Neural cell (in vitro differentiated cells): ENCODE measurements around the gene MKKS. TPM values are rescaled to one million over a fixed set of nuclear protein-coding genes. Genes with fewer than 3 reads are reported as not detected.
"Not testable (repeated sequence)": the region's sequence is repeated elsewhere in the genome, so short reads cannot be mapped to it uniquely, and the experiment has no call there.

ENCODE experiments used
- H2AFZ ChIP-seq: fragments of 200-600, 300-800 bp; sonication (generic), shearing (Covaris generic); 2 replicates; pipeline ENCODE4 v1.6.0; 2014; ENCODE audit warnings: low read depth, mild to moderate bottlenecking, antibody characterized with exemption, low read length, moderate library complexity
- H3F3A ChIP-seq: fragments of 200-600 bp; shearing (Covaris generic); 2 replicates; pipeline ENCODE4 v1.6.1; 2016; ENCODE audit warnings: mild to moderate bottlenecking, moderate library complexity, mixed read lengths, antibody characterized with exemption, low read length; ENCODE audit not compliant: insufficient read depth, poor library complexity, severe bottlenecking
- H3K27ac ChIP-seq: fragments of 200-600, 300-800 bp; sonication (generic), shearing (Covaris generic); 2 replicates; pipeline ENCODE4 v1.5.1; 2014; ENCODE audit warnings: mild to moderate bottlenecking, low read length, moderate library complexity
- H3K27me3 ChIP-seq: fragments of 300-800, 200-600 bp; sonication (generic), shearing (Covaris generic); 2 replicates; pipeline ENCODE4 v1.6.0; 2014; ENCODE audit warnings: mild to moderate bottlenecking, low read depth, low read length, moderate library complexity; ENCODE audit not compliant: insufficient read depth
- H3K36me3 ChIP-seq: fragments of 300-800, 200-600 bp; sonication (generic), shearing (Covaris generic); 2 replicates; pipeline ENCODE4 v1.5.1; 2014; ENCODE audit warnings: mild to moderate bottlenecking, antibody characterized with exemption, low read length, moderate library complexity; ENCODE audit not compliant: insufficient read depth
- H3K4me2 ChIP-seq: fragments of 300-800, 200-600 bp; sonication (generic), shearing (Covaris generic); 2 replicates; pipeline ENCODE4 v1.6.0; 2014; ENCODE audit warnings: mild to moderate bottlenecking, low read length
- H3K4me3 ChIP-seq: fragments of 300-800, 200-600 bp; sonication (generic), shearing (Covaris generic); 2 replicates; pipeline ENCODE4 v1.5.1; 2014; ENCODE audit warnings: mild to moderate bottlenecking, low read length, moderate library complexity
- H3K79me2 ChIP-seq: fragments of 200-600 bp; shearing (Covaris generic); replicated peaks from 2 replicates; pipeline ENCODE4 v1.6.0; 2014; ENCODE audit warnings: mild to moderate bottlenecking, low read length, moderate library complexity; ENCODE audit not compliant: insufficient read depth
- H3K9ac ChIP-seq: fragments of 300-800, 200-600 bp; sonication (generic), shearing (Covaris generic); 2 replicates; pipeline ENCODE4 v1.6.1; 2016; ENCODE audit warnings: mild to moderate bottlenecking, low read length, mixed read lengths
- H3K9me2 ChIP-seq: fragments of 200-600 bp; shearing (Covaris generic); 2 replicates; pipeline ENCODE4 v1.6.1; 2016; ENCODE audit warnings: mild to moderate bottlenecking, low read length, mixed read lengths; ENCODE audit not compliant: insufficient read depth
- H3K9me3 ChIP-seq: fragments of 200-600, 300-800 bp; sonication (generic), shearing (Covaris generic); 2 replicates; pipeline ENCODE4 v1.6.1; 2016; ENCODE audit warnings: mild to moderate bottlenecking, mixed run types, low read length, moderate library complexity, mixed read lengths
- H4K20me1 ChIP-seq: fragments of 200-600 bp; shearing (Covaris generic); 2 replicates; pipeline ENCODE4 v1.6.1; 2016; ENCODE audit warnings: mild to moderate bottlenecking, mixed run types; ENCODE audit not compliant: insufficient read depth
- EP300 ChIP-seq: fragments of 450-650 bp; conservative IDR thresholded peaks from 2 replicates; pipeline ENCODE4 v1.6.1; 2014; ENCODE audit warnings: antibody characterized with exemption, mild to moderate bottlenecking, moderate library complexity; ENCODE audit not compliant: poor library complexity, severe bottlenecking
- EZH2 ChIP-seq: fragments of 200-600, 300-800 bp; shearing (Covaris generic), sonication (generic); IDR thresholded peaks from 2 replicates; pipeline ENCODE4 v1.6.1; 2014; ENCODE audit warnings: antibody characterized with exemption, low read length, borderline replicate concordance, mild to moderate bottlenecking; ENCODE audit not compliant: insufficient read depth, poor library complexity, severe bottlenecking
- MXI1 ChIP-seq: fragments of 450-650 bp; conservative IDR thresholded peaks from 2 replicates; pipeline ENCODE4 v1.6.1; 2014; ENCODE audit warnings: antibody characterized with exemption, mild to moderate bottlenecking; ENCODE audit not compliant: poor library complexity, severe bottlenecking
- POLR2AphosphoS5 ChIP-seq: IDR thresholded peaks from 2 replicates; pipeline ENCODE4 v1.6.1; 2012
- RAD21 ChIP-seq: fragments of 450-650 bp; conservative IDR thresholded peaks from 2 replicates; pipeline ENCODE4 v1.6.1; 2014; ENCODE audit warnings: antibody characterized with exemption, mild to moderate bottlenecking, moderate library complexity
- REST ChIP-seq: IDR thresholded peaks from 2 replicates; pipeline ENCODE4 v1.6.1; 2012; ENCODE audit warnings: borderline replicate concordance
- SMC3 ChIP-seq: fragments of 450-650 bp; conservative IDR thresholded peaks from 2 replicates; pipeline ENCODE4 v1.6.1; 2014; ENCODE audit warnings: antibody characterized with exemption, mild to moderate bottlenecking, moderate library complexity; ENCODE audit not compliant: poor library complexity
- TAF1 ChIP-seq: IDR thresholded peaks from 2 replicates; pipeline ENCODE4 v1.6.1; 2012; ENCODE audit warnings: low read depth
- polyA plus RNA-seq: library from polyadenylated mRNA; depleted of rRNA; stranded (reverse); fragments of >200 nt; gene quantifications from 2 replicates; pipeline ENCODE4 v1.2.3, GENCODE V29; 2014
- TF ChIP-seq, protein P1 (sequence below): fragments of 450-650 bp; IDR thresholded peaks from 2 replicates; pipeline ENCODE4 v1.5.1; 2014; ENCODE audit warnings: antibody characterized with exemption, mild to moderate bottlenecking, moderate library complexity; ENCODE audit not compliant: poor library complexity, severe bottlenecking

MKKS gene
- polyA plus RNA-seq, 1 donor from 2014 or later, result 28.0 TPM

- Histone ChIP-seq H3F3A (no peaks in the 10 kb centered on the region), H3K27me3 (no peaks in the 10 kb centered on the region), H3K4me3 (no peak overlapping the region), H3K4me2 (no peak overlapping the region), H3K79me2 (peaks cover 4% of the 10 kb centered on the region), H3K36me3 (no peaks in the 10 kb centered on the region), H3K9ac (no peak overlapping the region), H4K20me1 (no peaks in the 10 kb centered on the region), H3K9me2 (no peaks in the 10 kb centered on the region), H3K9me3 (no peaks in the 10 kb centered on the region), H3K27ac (no peak overlapping the region), H2AFZ (no peak overlapping the region)
- TF ChIP-seq REST, result no peak
- TF ChIP-seq SMC3, result no peak
- no peak for TF ChIP-seq POLR2AphosphoS5
- TF ChIP-seq EP300, result no peak
- TF ChIP-seq RAD21, result no peak
- no peak for TF ChIP-seq EZH2
- TF ChIP-seq, protein P1, sequence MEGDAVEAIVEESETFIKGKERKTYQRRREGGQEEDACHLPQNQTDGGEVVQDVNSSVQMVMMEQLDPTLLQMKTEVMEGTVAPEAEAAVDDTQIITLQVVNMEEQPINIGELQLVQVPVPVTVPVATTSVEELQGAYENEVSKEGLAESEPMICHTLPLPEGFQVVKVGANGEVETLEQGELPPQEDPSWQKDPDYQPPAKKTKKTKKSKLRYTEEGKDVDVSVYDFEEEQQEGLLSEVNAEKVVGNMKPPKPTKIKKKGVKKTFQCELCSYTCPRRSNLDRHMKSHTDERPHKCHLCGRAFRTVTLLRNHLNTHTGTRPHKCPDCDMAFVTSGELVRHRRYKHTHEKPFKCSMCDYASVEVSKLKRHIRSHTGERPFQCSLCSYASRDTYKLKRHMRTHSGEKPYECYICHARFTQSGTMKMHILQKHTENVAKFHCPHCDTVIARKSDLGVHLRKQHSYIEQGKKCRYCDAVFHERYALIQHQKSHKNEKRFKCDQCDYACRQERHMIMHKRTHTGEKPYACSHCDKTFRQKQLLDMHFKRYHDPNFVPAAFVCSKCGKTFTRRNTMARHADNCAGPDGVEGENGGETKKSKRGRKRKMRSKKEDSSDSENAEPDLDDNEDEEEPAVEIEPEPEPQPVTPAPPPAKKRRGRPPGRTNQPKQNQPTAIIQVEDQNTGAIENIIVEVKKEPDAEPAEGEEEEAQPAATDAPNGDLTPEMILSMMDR, result no peak
- no peak for TF ChIP-seq MXI1
- no peak for TF ChIP-seq TAF1
Measured at GRCh38 chr20:10419550-10420133, 14.4 kb downstream of the MKKS start.

DNA sequence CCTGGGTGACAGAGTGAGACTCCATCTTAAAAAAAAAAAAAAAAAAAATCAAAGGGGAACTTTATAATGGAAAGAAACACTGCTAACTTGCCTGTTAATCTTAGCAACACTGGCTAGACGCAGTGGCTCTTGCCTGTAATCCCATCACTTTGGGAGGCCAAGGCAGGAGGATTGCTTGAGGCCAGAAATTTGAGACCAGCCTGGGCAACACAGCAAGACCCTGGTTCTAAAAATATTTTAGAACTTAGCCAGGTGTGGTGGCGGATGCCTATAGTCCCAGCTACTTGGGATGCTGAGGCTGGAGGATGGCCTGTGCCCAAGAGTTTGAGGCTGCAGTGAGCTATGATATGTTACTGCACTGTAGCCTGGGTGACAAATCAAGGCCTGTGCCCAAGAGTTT, 16.8 kb downstream of the MKKS start:
- not testable (repeated sequence) for H3K9me2 ChIP-seq, H3K4me3 ChIP-seq

More for the DNA sequence above, 16.8 kb downstream of the MKKS start:
- H2AFZ ChIP-seq, H3K36me3 ChIP-seq, H3K27me3 ChIP-seq, H3K27ac ChIP-seq, H3F3A ChIP-seq, H4K20me1 ChIP-seq, H3K79me2 ChIP-seq, H3K9ac ChIP-seq, H3K9me3 ChIP-seq, H3K4me2 ChIP-seq: not testable (repeated sequence)
